ENCODE data around the gene LTBP1. TPM values are rescaled to one million over a fixed set of nuclear protein-coding genes. Genes with fewer than 3 reads are reported as not detected.

The LTBP1 gene
- polyA plus RNA-seq, 3 donors, result 74.7 to 90.0 (median 83.3) TPM

- DNase-seq (ENCODE audit: low read depth in 3 of 3, low spot score in 2 of 3), result no peak
Measured at GRCh38 chr2:32930436-32930835, 16.3 kb upstream of the LTBP1 start.

- no peak for DNase-seq (ENCODE audit: low read depth in 3 of 3, low spot score in 2 of 3)
Measured at GRCh38 chr2:32931519-32931918, 15.2 kb upstream of the LTBP1 start.

- DNase-seq (ENCODE audit: low read depth in 3 of 3, low spot score in 2 of 3), result no peak
Measured at GRCh38 chr2:32931945-32932709, 14.6 kb upstream of the LTBP1 start.

GRCh38 chr2:32932825-32933755 lies 13.7 kb upstream of the LTBP1 start:
- no peak for DNase-seq (ENCODE audit: low read depth in 3 of 3, low spot score in 2 of 3)

GRCh38 chr2:32933756-32934095 lies 13.0 kb upstream of the LTBP1 start:
- DNase-seq (ENCODE audit: low read depth in 3 of 3, low spot score in 2 of 3), result no peak

GRCh38 chr2:32937602-32938448 lies 8.9 kb upstream of the LTBP1 start:
- DNase-seq (ENCODE audit: low read depth in 3 of 3, low spot score in 2 of 3), result no peak

- DNase-seq (ENCODE audit: low read depth in 3 of 3, low spot score in 2 of 3), result no peak
Measured at GRCh38 chr2:32938934-32939333, 7.8 kb upstream of the LTBP1 start.

GRCh38 chr2:32940316-32940997 lies 6.3 kb upstream of the LTBP1 start:
- DNase-seq (ENCODE audit: low read depth in 3 of 3, low spot score in 2 of 3), result no peak

GRCh38 chr2:32941944-32942690 lies 4.6 kb upstream of the LTBP1 start:
- no peak for DNase-seq (ENCODE audit: low read depth in 3 of 3, low spot score in 2 of 3)

- no peak for DNase-seq (ENCODE audit: low read depth in 3 of 3, low spot score in 2 of 3)
Measured at GRCh38 chr2:32942793-32943485, 3.8 kb upstream of the LTBP1 start.

- no peak for DNase-seq (ENCODE audit: low read depth in 3 of 3, low spot score in 2 of 3)
Measured at GRCh38 chr2:32945286-32945685, 1.5 kb upstream of the LTBP1 start.

GRCh38 chr2:32947076-32947483 lies 327 bp downstream of the LTBP1 start:
- no peak for DNase-seq (ENCODE audit: low read depth in 3 of 3, low spot score in 2 of 3)

- no peak for DNase-seq (ENCODE audit: low read depth in 3 of 3, low spot score in 2 of 3)
Measured at GRCh38 chr2:32947484-32948143, 861 bp downstream of the LTBP1 start.

- no peak for DNase-seq (ENCODE audit: low read depth in 3 of 3, low spot score in 2 of 3)
Measured at GRCh38 chr2:32948266-32948665, 1.5 kb downstream of the LTBP1 start.

GRCh38 chr2:32949260-32949659 lies 2.5 kb downstream of the LTBP1 start:
- DNase-seq (ENCODE audit: low read depth in 3 of 3, low spot score in 2 of 3), result no peak

GRCh38 chr2:32951672-32952071 lies 4.9 kb downstream of the LTBP1 start:
- no peak for DNase-seq (ENCODE audit: low read depth in 3 of 3, low spot score in 2 of 3)

GRCh38 chr2:32952761-32953476 lies 6.2 kb downstream of the LTBP1 start:
- no peak for DNase-seq (ENCODE audit: low read depth in 3 of 3, low spot score in 2 of 3)

- no peak for DNase-seq (ENCODE audit: low read depth in 3 of 3, low spot score in 2 of 3)
Measured at GRCh38 chr2:32954206-32954605, 7.5 kb downstream of the LTBP1 start.
